ENCODE measurements around the gene AHDC1.

GRCh38 chr1:27543284-27543683 is 60.7 kb downstream of the AHDC1 start:
- TF ChIP-seq CTCF (IDR thresholded peaks at IDR 0.05) (no peak), EZH2 (IDR thresholded peaks at IDR 0.05) (no peak)

Measured in neural progenitor cell (in vitro differentiated cells).